HuH-7.5 (cell line): Measurements from ENCODE around the gene MYADM.
"Not testable (repeated sequence)": the region's sequence is repeated elsewhere in the genome, so short reads cannot be mapped to it uniquely, and the experiment has no call there.

Experiments used
- DNase-seq: peaks from one replicate; pipeline ENCODE4 v3.0.0; 2011; ENCODE audit warnings: low spot score

MYADM gene, protein sequence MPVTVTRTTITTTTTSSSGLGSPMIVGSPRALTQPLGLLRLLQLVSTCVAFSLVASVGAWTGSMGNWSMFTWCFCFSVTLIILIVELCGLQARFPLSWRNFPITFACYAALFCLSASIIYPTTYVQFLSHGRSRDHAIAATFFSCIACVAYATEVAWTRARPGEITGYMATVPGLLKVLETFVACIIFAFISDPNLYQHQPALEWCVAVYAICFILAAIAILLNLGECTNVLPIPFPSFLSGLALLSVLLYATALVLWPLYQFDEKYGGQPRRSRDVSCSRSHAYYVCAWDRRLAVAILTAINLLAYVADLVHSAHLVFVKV

DNA sequence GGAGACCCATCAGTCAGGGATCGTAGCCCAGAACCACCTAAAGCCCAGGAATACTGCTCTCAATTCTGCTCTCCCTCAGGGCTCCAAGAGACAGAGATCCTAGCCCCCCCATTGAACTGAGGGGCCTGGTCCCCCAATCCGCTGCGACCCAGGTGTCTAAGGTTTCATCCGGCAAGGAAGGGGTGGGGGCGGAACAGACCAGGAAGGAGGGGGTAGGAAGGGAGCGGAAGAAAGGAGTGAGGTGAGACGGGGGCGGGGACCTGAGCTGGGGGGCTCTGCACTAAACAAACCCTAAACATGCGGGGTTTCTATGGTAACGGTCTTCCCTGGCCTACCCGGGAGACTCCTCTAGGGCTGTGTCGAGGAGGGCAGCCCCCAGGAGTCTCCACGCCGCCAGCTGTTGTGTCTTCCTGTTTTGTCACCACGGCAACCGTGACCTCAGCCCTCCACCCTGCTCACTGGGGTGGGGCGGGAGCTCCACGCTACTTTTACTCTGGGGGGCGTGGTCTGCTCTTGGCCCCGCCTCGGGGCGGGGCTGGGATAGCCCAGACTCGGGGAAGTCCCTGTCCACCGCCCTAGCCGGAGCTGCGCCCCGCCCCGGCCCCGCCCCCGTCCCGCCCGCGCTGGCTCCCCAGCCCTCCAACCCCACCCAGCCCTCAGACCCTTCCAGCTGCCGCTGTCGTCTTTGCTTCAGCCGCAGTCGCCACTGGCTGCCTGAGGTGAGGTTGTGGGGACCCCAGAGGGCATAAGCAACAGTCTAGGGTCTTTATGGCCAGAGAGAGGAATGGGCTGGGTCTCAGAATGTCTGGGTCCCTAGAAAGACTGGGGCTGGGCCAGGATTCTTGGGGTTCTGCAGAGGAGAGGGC, at the start of gene MYADM:
TSS of gene MYADM (plus strand) at position 659 of the 866 bp plus-strand sequence. CDS start 5,647 bp downstream, outside the sequence.
- DNase-seq = peak; percentile 96

- DNase-seq = no peak
Observed at GRCh38 chr19:53818756-53819155, 48.9 kb upstream of the MYADM start.

- no peak for DNase-seq
Observed at GRCh38 chr19:53819861-53820260, 47.8 kb upstream of the MYADM start.

DNA sequence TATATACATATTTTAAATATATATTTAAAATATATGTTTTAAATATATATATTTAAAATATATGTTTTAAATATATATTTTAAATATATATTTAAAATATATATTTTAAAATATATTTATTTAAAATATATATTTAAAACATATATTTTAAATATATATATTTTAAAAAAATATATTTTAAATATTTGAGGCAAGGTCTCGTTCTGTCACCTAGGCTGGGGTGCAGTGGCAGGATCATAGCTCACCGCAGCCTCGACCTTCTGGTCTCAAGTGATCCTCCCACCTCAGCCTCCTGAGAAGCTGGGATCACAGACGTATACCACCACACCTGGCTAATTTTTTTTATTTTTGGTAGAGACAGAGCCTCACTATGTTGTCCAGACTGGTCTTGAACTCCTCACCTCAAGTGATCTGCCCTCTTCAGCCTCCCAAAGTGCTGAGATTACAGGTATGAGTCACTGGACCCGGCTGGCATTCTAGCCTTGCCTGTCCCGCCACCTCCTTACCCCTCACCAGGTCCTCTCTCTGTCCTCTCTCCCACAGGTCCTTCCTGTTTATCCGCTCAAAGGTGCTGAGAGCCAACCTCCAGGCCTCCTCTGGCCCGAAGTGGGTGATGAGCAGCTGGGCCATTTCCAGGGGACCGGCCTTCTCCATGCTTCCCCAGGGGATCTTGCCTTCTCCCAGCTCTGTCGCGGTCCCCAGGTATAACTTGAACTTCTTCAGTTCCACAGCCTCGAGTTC, 44.1 kb upstream of the MYADM start:
- DNase-seq = no peak

GRCh38 chr19:53824134-53824611, 43.5 kb upstream of the MYADM start, which contains the start of gene NLRP12:
Gene NLRP12, minus strand, starts transcription at chr19:53824314. Its CDS starts 140 bp downstream, at chr19:53824174.
- DNase-seq = no peak

GRCh38 chr19:53826876-53827275, 40.8 kb upstream of the MYADM start:
- DNase-seq = no peak

DNA sequence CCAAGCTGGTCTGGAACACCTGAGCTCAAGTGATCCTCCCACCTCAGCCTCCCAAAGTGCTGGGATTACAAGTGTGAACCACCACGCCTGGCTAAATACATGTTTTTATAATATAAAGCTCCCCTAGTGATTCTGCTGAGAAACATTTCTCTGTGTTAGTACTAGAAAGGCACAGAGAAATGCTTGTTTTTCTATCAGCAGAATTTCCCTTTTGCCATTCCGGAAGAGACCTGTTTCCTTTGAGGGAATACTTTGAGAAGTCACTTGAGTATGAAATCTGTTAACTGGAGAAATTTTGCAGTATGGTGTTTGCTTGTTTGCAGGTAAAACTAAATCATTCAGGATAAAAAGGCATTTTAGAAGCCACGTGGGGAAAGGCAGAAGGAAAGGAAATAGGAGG, 39.2 kb upstream of the MYADM start:
- DNase-seq = no peak

DNA sequence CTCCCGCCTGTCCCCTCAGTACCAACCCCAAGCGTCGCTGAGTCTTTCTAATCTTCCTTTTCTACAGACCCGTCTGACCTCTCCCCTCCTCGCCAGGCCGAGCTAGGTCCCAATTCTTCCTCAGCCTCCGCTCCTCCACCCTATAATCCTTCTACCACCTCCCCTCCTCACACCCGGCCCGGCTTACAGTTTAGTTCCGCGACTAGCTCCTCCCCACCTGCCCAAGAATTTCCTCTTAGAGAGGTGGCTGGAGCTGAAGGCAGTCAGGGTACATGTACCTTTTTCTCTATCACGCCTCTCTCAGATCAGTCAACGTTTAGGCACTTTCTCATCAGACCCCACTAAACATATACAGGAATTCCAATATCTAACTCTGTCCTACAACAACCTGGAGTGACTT, 34.8 kb upstream of the MYADM start:
- DNase-seq = not testable (repeated sequence)

DNA sequence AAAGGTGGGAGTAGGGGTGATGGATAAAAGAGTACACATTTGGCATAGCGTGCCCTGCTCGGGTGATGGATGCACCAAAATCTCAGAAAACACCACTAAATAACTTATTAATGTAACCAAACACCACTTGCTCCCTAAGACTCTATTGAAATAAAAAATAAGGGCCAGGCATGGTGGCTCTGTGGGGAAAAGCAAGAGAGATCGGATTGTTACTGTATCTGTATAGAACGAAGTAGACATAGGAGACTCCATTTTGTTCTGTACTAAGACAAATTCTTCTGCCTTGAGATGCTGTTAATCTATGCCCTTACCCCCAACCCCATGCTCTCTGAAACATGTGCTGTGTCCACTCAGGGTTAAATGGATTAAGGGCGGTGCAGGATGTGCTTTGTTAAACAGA, 29.2 kb upstream of the MYADM start:
- DNase-seq = not testable (repeated sequence)

- not testable (repeated sequence) for DNase-seq
Observed at GRCh38 chr19:53840241-53840640, 27.4 kb upstream of the MYADM start.

DNA sequence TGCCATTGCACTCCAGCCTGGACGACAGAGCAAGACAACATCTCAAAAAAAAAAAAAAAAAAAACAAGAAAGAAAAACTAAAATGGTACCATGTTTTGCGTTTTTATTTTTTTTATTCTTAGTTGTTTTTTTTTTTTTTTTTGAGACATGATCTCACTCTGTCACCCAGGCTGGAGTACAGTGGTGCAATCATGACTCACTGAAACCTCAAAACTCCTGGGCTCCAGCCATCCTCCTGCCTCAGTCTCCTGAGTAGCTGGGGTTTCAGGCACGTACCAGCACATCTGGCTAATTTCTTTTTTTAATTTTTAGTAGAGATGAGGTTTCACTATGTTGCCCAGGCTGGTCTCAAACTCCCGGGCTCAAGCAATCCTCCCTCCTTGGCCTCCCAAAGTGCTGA, 26.8 kb upstream of the MYADM start:
- not testable (repeated sequence) for DNase-seq

GRCh38 chr19:53844849-53845246, 22.8 kb upstream of the MYADM start:
- no peak for DNase-seq

- DNase-seq = no peak
Observed at GRCh38 chr19:53847555-53847954, 20.1 kb upstream of the MYADM start.

DNA sequence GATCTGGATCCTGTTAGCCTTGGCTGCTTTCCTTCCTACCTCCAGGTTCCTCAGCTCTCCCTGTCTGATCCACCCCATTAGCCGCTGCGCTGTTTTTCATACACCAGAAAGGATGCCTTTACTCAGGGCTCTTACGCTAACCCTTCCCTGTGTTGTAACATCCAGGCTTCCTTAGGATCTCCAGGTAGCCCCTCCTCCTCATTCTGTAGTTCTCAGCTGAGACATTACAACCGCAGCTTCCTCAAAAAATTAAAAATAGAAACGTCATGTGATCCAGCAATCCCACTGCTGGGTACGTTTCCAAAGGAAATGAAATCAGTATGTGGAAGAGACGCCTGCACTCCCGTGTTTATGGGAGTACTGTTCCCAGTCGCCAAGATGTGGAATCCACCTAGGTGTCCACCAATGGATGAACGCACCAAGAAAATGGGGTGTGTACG, 18.4 kb upstream of the MYADM start:
- no peak for DNase-seq

- no peak for DNase-seq
Observed at GRCh38 chr19:53853707-53854106, 14.0 kb upstream of the MYADM start.

DNA sequence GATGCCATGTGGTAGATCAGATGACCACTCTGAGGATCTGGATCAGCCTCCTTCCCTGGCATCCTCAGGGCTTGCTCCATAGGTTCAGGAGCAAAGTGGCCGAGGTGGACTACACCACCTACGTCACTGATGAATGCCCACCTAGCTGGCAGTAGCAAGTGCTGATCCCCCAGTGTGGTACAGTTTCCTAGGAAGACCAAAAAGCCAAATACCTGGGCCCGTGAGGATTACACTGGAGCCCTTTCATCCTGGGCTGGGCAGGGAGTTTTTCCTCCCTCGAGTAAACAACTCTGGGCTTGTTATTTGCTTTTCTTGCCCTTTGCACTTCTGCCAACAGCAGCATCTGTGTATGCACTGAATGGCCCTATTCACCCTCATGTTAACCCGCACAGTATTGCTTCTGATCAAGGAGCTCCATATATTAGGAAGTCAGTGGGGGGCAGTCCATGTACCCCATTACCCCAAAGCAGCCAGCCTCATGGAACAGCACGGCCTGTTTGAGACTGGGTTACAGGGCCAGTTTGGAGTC, 3.3 kb upstream of the MYADM start:
- DNase-seq = peak; percentile 91

DNA sequence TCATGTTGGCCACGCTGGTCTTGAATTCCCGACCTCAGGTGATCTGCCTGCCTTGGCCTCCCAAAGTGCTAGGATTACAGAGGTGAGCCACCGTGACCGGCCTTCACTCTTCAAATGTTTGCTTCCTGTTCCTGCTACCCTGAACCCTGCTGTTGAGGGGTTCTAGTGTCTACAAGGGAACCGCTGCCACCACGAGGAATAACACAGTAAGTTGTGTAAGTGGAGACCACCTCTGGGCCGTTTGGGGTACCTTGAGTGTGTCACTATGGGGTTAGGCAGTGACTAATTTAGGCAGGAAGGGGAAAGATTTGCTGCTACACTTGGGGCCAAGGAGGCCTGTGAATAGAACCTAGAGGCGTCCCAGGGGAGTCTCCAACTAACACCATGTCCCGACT, 2.2 kb upstream of the MYADM start:
- no peak for DNase-seq

GRCh38 chr19:53865918-53866864, 1.5 kb upstream of the MYADM start:
- peak; percentile 74 for DNase-seq

DNA sequence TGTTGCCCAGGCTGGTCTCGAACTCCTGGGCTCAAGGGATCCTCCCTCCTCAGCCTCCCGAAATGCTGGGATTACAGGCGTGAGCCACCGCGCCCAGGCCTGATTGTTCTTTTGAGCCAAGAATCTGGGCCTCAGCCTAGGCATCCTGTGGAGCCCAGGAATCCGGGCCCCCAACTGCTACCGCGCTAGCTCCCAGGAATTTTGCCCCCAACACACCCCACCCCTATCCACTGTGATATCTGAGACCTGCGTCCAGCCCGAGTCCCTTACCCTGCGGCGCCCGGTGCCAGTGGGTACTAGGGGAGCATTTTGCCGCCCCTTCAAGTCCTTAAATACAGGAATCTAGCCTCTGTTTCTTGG, 838 bp upstream of the MYADM start:
- no peak for DNase-seq

DNA sequence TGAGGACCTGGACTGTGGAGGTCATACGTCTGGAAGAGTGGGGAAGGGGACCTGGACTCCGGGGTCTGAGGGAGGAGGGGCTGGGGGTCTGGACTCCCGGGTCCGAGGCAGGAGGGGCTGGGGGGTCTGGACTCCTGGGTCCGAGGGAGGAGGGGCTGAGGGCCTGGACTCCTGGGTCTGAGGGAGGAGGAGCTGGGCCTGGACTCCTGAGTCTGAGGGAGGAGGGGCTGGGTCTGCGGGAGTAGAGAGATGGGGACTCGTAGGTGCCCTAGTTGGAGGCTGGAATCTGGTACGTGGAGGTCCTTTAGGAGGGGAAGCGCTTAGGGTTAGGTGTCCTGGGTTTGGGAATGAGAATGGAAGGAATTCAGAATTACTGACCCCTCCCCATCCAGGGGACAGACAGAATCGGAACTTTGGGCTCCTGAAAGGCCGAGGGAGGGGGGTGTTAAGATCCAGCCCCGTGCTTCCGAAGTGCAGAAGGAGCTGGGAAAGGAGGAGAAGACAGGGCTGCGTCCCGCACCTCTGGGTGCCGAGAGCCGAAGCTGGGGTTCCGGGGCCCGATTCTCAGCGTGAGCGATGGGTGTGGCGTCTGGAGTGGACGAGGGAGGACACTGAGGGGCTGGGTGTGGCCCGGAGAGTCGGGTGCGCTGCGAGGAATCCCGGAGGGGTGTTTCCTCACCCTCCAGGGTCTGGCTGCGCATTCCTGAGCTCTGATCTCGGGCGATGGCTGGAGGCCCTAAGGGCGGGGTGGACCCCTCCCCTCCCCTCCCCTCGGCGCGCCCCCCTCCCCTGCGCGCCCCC, 608 bp downstream of the MYADM start:
- DNase-seq = peak; percentile 78
